GM23248 (cell line): Measurements from ENCODE around the gene CLEC2D. TPM values are rescaled to one million over a fixed set of nuclear protein-coding genes. Genes with fewer than 3 reads are reported as not detected.
"Not testable (repeated sequence)": the region's sequence is repeated elsewhere in the genome, so short reads cannot be mapped to it uniquely, and the experiment has no call there.

Source experiments
- DNase-seq: peaks from one replicate; pipeline ENCODE4 v3.0.0-alpha.2; 2015
- H2AFZ ChIP-seq: fragments of 200-600 bp; sonication (generic); 2 replicates; pipeline ENCODE4 v1.6.1; 2016; ENCODE audit warnings: antibody characterized with exemption
- H3F3A ChIP-seq: fragments of 200-600 bp; sonication (generic); 2 replicates; pipeline ENCODE4 v1.6.1; 2016; ENCODE audit warnings: mild to moderate bottlenecking, antibody characterized with exemption, mixed run types; ENCODE audit not compliant: insufficient read depth
- H3K27ac ChIP-seq: fragments of 200-600 bp; sonication (generic); 2 replicates; pipeline ENCODE4 v1.5.1; 2016; ENCODE audit warnings: mild to moderate bottlenecking
- H3K27me3 ChIP-seq: fragments of 200-600 bp; sonication (generic); replicated peaks from 2 replicates; pipeline ENCODE4 v1.6.1; 2016; ENCODE audit warnings: mild to moderate bottlenecking; ENCODE audit not compliant: insufficient read depth
- H3K36me3 ChIP-seq: fragments of 200-600 bp; sonication (generic); 2 replicates; pipeline ENCODE4 v1.6.1; 2016; ENCODE audit warnings: low read depth, mild to moderate bottlenecking
- H3K4me1 ChIP-seq: fragments of 200-600 bp; sonication (generic); 2 replicates; pipeline ENCODE4 v1.6.1; 2016; ENCODE audit warnings: mild to moderate bottlenecking; ENCODE audit not compliant: insufficient read depth
- H3K4me2 ChIP-seq: fragments of 200-600 bp; sonication (generic); one replicate; pipeline ENCODE4 v1.6.1; 2016; ENCODE audit warnings: mild to moderate bottlenecking; ENCODE audit not compliant: unreplicated experiment
- H3K4me3 ChIP-seq: fragments of 200-600 bp; sonication (generic); 2 replicates; pipeline ENCODE4 v1.5.1; 2016; ENCODE audit warnings: mild to moderate bottlenecking
- H3K79me2 ChIP-seq: fragments of 200-600 bp; sonication (generic); 2 replicates; pipeline ENCODE4 v1.6.1; 2016; ENCODE audit warnings: mild to moderate bottlenecking; ENCODE audit not compliant: insufficient read depth
- H3K9ac ChIP-seq: fragments of 200-600 bp; sonication (generic); 2 replicates; pipeline ENCODE4 v1.6.1; 2016; ENCODE audit warnings: mild to moderate bottlenecking
- H3K9me2 ChIP-seq: fragments of 200-600 bp; sonication (generic); 2 replicates; pipeline ENCODE4 v1.6.1; 2016; ENCODE audit warnings: mixed run types, mild to moderate bottlenecking, moderate library complexity; ENCODE audit not compliant: insufficient read depth
- H3K9me3 ChIP-seq: fragments of 200-600 bp; sonication (generic); one replicate; pipeline ENCODE4 v1.6.1; 2017; ENCODE audit warnings: low read depth
- H4K20me1 ChIP-seq: fragments of 200-600 bp; sonication (generic); 2 replicates; pipeline ENCODE4 v1.6.0; 2016; ENCODE audit not compliant: insufficient read depth
- EZH2 ChIP-seq: fragments of 200-600 bp; sonication (generic); IDR thresholded peaks from 2 replicates; pipeline ENCODE4 v1.6.1; 2018; ENCODE audit warnings: antibody characterized with exemption, mild to moderate bottlenecking; ENCODE audit not compliant: insufficient read depth, poor library complexity, severe bottlenecking
- EZH2phosphoT487 ChIP-seq: fragments of 200-600 bp; sonication (generic); IDR thresholded peaks from 2 replicates; pipeline ENCODE4 v1.6.1; 2018; ENCODE audit warnings: antibody characterized with exemption, moderate library complexity, mild to moderate bottlenecking, low read depth; ENCODE audit not compliant: insufficient read depth
- WGBS, 2 experiments: methylation state at CpG; one replicate each; pipeline ENCODE4 v1.1.6; 2015 to 2017; ENCODE audit warnings: low lambda C conversion rate in 2 of 2, low coverage in 1 of 2; ENCODE audit errors: missing lambda C conversion rate in 2 of 2; 5-methylcytosine and 5-hydroxymethylcytosine counted together
- in situ Hi-C: fragments of 300-500 bp; cut with MboI; formaldehyde crosslinking; loops from 2 replicates; pipeline ENCODE4 v1.15.0; 2020
- polyA plus RNA-seq: library from polyadenylated mRNA; unstranded; fragments of >200 nt; fragmentation: Nextera tagmentation; extraction: Ambion mirVana; gene quantifications from 2 replicates; pipeline ENCODE4 v1.2.1, GENCODE V29; 2016
- total RNA-seq: library from RNA; depleted of rRNA; stranded (reverse); fragments of >200 nt; shearing (Covaris generic); gene quantifications from 2 replicates; pipeline ENCODE4 v1.2.3, GENCODE V29; 2014

CLEC2D gene
- total and polyA plus RNA-seq, 2 experiments from 2014 or later: 0.54 to 2.8 TPM

DNA sequence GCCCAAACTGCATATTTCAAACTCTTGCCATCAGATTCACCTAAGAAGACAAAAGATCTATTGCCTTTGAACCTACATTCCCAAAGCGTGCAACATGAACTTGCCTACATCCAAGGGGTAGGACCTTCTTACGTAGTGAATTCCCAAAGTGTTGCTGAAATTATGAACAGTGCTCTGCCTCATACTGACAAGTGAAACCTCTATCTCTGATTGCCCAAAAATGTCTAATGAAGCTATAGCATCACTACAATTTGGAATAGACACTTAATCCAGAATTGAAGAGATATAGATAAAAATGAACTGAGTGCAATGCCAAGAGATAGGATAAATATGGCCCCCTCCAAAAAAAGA is 31.1 kb downstream of the CLEC2D start:
- WGBS, 2 experiments: 6 to 7% methylated on average over 2 of the region's 2 CpGs
- H3K4me2 ChIP-seq: no peak overlapping the region
- no peaks in the 10 kb centered on the region for H3K79me2 ChIP-seq
- H3K36me3 ChIP-seq: no peaks in the 10 kb centered on the region
- no peaks in the 10 kb centered on the region for H3F3A ChIP-seq
- no peak overlapping the region for H3K27ac ChIP-seq
- no peaks in the 10 kb centered on the region for H3K9me2 ChIP-seq
- no peak for TF ChIP-seq EZH2phosphoT487
- TF ChIP-seq EZH2: no peak
- no peak overlapping the region for H2AFZ ChIP-seq
- H3K4me3 ChIP-seq: no peak overlapping the region
- no peak overlapping the region for H3K9ac ChIP-seq
- in situ Hi-C loops: no loop called here
- no peaks in the 10 kb centered on the region for H3K27me3 ChIP-seq
- no peak for DNase-seq
- H4K20me1 ChIP-seq: no peaks in the 10 kb centered on the region
- peaks cover 8% of the 10 kb centered on the region; the same call in 1 of the 2 replicates for H3K4me1 ChIP-seq
- no peaks in the 10 kb centered on the region for H3K9me3 ChIP-seq

- H3K9ac ChIP-seq: no peak overlapping the region
- H4K20me1 ChIP-seq: no peaks in the 10 kb centered on the region
- in situ Hi-C loops: no loop called here
These were observed 32.1 kb downstream of the CLEC2D start for GRCh38 chr12:9701380-9702154.

GRCh38 chr12:9702255-9702654 is 32.7 kb downstream of the CLEC2D start:
- DNase-seq: no peak
- 48 to 56% methylated on average over 3 of the region's 3 CpGs for WGBS, 2 experiments

More at GRCh38 chr12:9701380-9702154, 32.1 kb downstream of the CLEC2D start:
- Histone ChIP-seq H3K36me3 (no peaks in the 10 kb centered on the region), H3K9me2 (no peaks in the 10 kb centered on the region), H3F3A (no peaks in the 10 kb centered on the region), H3K4me1 (peaks cover 8% of the 10 kb centered on the region; the same call in 1 of the 2 replicates), H3K27ac (no peak overlapping the region), H2AFZ (no peak overlapping the region), H3K79me2 (no peaks in the 10 kb centered on the region), H3K27me3 (no peaks in the 10 kb centered on the region), H3K4me3 (no peak overlapping the region), H3K9me3 (no peaks in the 10 kb centered on the region), H3K4me2 (no peak overlapping the region)
- TF ChIP-seq EZH2phosphoT487 (no peak), EZH2 (no peak)
- WGBS, 2 experiments: 90 to 95% methylated on average over 1 of the region's 1 CpG
- DNase-seq: no peak

DNA sequence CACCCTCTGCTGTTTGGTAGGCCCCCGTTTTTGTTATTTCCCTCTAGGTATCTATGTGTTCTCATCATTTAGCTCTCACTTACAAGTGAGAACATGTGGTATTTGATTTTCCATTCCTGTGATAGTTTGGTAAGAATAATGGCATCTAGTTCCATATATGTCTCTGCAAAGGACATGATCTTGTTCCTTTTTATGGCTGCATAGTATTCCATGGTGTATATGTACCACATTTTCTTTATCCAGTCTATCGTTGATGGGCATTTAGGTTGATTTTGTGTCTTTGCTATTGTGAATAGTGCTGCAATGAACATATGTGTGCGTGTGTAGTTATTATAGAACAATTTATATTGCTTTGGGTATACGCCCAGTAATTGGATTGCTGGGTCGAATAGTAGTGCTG is 35.0 kb downstream of the CLEC2D start:
- H2AFZ ChIP-seq, DNase-seq, H3K79me2 ChIP-seq, H3K27me3 ChIP-seq, H3K9me3 ChIP-seq, in situ Hi-C loops, H3K27ac ChIP-seq, H3K4me1 ChIP-seq, H3K4me3 ChIP-seq, H3K4me2 ChIP-seq, H3K9ac ChIP-seq, H3K36me3 ChIP-seq, H3F3A ChIP-seq, H4K20me1 ChIP-seq, H3K9me2 ChIP-seq: not testable (repeated sequence)
- 60 to 65% methylated on average over 5 of the region's 5 CpGs for WGBS, 2 experiments

More at GRCh38 chr12:9702255-9702654, 32.7 kb downstream of the CLEC2D start:
- Histone ChIP-seq H3K27me3 (no peaks in the 10 kb centered on the region), H3K36me3 (no peaks in the 10 kb centered on the region), H3K4me1 (peaks cover 8% of the 10 kb centered on the region; the same call in 1 of the 2 replicates), H4K20me1 (no peaks in the 10 kb centered on the region), H3K4me2 (no peak overlapping the region), H3K27ac (no peak overlapping the region), H3K9me3 (no peaks in the 10 kb centered on the region), H3K9ac (no peak overlapping the region), H3K79me2 (no peaks in the 10 kb centered on the region), H3K4me3 (no peak overlapping the region), H3K9me2 (no peaks in the 10 kb centered on the region), H3F3A (no peaks in the 10 kb centered on the region), H2AFZ (no peak overlapping the region)
- in situ Hi-C loops: no loop called here
- no peak for TF ChIP-seq EZH2
- no peak for TF ChIP-seq EZH2phosphoT487
